Activated T-helper 1 cell treated with anti-CD3 and anti-CD28 coated beads, Interleukin-2, amount 50 U/mL, for 16 hours (primary cell): ENCODE results near the gene DBR1.

Experiments
- DNase-seq, 2 donors: peaks; one replicate each; pipeline ENCODE4 v3.0.0-alpha.2; 2020; ENCODE audit warnings: low read depth in 1 of 2, low spot score in 1 of 2

Gene DBR1

DNA sequence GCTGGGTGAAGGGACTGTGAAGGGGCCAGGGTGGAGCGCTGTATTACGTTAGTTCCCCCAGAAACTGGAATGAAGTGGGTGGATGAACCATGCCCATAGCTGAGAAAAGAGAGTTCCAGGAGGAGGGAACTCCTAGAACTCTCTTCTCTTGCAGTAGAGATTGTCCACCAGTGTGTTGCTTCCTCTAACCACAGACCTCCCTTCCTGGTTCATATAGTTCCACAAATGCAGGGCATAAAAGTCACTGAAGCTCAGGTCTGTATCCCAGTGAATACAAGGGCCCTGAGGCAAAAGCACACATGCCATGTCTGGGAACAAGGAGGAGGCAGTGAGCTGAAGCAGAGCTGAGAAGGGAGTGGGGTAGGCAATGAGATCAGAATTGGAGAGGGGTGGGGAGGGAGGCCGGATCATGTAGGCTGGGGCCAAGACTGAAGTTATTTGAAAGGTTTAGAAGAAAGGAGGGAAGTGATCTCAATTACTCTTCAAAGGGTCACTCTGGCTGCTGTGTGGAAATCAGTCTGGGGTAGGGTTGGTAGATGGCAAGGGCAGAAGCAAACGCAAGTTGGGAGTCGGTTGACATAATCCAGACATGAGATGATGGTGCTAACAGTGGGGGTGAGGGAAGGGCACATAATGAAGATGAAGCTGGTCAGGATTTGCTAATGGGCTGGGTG lies 49.0 kb downstream of the DBR1 start:
- no peak for DNase-seq

DNA sequence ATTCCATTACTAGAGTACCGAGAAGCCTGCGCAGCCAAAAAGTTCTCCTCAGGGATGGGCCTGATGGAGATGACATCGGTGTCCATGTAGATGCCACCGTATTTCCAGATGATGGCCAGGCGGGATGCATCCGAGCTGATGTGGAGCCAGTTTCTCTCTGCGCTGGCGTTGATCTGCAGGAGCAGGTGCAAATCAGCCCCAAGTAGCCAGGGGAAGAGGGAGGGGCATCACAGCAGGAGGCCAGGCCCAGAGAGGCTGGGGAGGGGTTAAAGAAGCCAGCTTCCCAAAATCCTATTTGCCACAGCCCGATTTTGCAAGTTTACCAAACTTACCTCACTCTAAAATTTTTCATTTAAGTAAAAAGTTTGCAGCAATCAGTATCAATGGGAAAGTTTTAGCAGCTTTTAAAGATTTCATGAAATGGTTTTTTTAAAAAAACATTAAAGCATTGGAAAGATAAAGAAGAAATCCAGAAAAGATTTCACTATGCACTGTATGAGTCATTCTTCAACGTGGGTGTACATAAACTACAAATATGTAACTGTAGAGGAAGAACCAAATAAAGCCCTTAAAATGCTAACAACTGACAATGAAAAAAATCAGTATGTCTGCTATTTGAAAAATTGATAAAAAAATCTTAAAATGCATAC lies 49.9 kb downstream of the DBR1 start:
- no peak for DNase-seq

DNA sequence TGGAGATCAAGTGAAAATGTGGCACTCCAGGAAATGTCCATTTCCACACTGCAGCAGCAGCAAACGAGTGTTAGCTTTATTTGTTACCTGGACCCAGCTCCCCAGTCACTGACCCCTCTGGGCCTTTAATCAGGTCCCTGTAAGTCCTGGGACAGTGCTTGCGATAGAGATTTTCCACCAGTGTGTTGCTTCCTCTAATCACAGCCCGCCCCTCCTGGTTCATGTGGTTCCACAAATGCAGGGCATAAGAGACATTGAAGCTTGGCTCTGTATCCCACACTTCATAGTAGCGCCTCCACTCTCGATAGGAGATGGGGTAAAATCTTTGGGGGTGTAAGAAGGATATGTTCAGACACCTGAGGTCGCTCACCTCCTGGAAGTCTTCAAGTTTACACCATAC lies 50.5 kb downstream of the DBR1 start:
- no peak for DNase-seq

DNA sequence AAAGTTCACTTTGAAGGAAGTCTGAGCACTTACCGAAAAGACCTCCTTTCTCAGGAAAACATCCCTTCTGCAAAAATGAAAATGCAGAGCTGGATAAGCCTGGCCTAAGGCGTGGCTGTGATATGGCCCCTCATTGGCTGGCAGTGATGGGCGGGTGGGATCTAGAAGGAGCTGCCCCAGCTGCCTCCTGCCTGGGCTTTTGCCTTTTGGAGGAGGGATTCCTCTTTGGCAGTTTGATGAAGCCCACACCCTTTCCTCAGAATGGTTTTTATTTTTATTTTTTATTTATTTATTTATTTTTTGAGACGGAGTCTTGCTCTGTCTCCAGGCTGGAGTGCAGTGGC lies 55.3 kb downstream of the DBR1 start:
- no peak for DNase-seq

DNA sequence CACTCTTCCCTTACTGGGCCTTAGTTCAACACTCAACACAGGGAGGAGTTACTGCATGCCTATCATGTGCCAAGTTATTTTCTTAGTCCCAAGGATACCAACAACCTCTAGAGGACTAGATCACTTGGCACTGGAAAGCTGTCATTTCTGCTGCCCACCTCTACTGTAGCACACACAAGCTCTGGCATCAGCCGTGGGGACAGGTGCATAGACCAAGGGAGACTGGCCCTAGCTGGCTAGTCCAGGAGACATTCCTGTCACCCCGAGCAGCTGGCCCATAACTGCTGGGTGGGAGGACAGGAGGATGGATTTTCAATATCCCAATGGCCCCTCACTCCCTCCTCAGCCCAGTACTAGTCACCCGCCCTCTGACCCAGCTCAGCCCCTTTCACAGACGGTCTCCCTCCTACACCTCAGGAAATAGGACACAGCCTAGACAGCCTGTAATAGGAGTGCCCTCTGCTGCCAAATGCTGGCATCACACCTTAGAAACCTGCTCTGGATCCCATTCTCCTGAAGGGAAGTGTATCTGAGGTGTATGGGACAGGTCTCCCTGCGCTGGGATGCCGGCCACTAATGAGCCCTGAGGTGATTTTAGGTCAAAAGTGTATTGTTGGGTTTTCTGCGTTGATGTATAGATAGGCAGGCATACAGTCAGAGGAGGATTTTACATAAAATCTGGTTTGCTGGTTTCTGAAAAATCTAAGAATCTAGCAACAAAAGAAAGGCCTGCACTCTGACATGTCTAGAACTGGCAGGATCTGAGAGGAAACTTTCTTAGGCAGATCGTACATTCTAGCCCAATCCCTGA lies 55.9 kb downstream of the DBR1 start:
- DNase-seq, result peak; percentile 9 to 21

DNA sequence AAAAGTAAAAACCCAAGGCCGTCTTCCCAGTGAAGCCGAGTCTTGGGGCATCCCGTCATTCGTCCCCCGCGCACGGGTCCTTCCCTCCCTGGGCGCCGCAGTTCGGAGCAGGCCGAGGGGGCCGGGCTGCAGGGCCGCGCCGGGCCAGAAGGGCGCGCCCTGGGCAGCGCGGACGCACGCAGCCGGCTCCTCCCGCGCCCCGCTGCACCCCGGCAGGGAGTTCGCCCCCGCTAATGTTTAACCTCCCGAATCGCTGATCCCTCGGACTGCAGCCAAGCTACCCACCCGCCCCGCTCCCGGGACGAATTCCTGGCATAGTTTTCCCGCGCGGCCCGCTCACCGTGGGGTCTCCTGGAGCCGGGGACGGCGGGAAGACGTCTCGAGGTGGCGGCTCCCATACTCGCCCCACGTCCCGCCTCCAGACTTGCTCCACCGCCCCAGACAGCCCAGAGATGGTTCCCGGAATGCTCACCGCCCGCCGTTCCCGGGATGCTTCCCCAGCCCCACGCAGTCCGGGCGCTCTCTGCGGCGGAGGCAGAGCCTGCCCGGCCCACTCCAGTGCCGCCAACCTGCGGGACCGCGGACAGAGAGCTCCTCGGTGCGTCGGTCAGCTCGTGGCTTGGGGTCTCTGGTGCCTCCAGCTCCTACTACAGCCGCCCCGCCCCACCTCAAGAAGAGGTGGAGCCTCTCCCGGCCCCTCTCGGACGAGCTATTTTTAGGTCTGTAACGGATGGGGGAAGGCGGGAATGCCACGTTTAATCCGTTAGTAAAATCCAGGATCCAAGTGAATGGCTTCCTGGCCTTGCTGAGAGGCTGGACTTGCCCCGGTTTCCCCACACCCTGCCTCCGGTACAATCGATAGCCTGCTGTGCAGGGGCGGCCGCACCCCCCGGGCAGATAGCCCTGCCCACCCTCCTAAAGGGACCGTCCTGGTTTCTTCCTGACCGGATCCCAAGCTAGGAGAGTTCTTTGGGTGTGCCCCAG lies 59.4 kb downstream of the DBR1 start, which contains the start of gene DZIP1L:
Gene DZIP1L, minus strand, starts transcription at position 621 of the 984 bp plus-strand sequence. CDS start 11,637 bp downstream, outside the sequence.
- no peak for DNase-seq

DNA sequence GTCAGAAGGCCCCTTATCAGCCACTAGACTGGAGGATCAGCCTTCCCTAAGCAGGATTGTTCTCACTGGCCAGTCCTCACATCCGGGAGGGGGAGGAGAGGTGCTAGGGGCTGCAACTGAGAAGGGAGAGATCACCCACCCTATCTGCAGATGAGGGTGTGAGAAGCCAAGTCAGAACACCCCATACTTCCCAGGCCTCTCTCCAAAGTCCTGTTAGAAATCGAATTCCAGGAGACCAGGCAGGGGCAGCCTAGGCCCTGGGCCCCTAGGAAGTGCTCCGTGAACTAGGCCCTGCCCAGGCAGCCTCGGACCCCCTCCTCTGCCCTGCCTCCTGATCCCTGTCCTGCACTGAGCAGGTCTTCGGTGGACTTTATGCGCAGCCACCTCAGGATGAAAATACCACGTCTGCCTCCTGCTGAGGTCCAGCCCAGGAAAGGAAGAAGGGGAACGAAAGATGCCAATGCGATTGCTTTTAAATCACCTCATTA lies 60.2 kb downstream of the DBR1 start:
- no peak for DNase-seq

DNA sequence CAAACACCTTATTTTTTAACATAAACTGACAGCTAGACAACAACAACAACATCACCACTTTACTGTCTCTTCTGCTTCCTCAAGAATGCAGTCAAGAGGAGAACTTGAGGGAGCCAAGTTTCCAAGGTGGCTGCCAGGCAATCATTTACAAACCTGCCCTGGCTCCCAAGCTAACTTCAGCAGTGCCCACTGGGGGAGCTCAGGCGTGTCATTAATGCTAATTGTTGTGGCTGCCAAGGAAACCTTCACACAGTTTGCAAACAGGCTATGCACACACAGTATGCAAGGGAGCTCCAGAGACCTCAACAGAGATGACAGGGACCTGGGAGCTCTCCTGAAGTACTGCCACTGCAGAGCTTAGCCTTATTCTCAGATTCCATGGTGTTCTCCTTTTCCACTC lies 61.4 kb downstream of the DBR1 start:
- DNase-seq, result no peak

DNA sequence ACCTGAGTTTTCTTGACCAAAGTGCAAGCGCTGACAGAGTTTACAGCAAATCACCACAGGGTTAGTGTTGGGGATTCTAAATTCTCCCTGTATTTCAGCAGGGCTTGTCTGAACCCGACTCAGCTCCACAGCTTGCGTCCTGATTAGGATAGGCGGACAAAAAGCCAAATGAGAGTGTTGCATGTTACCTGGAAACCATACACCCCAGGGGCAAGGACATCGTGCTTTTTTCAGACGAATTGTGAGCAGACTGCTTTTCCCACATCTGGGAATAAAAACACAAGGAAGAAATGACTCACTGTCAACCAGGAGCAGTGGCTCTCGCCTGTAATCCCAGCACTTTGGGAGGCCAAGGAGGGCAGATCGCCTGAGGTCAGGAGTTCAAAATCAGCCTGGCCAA lies 62.4 kb downstream of the DBR1 start:
- no peak for DNase-seq
